Smooth muscle cell (in vitro differentiated cells): ENCODE measurements around the gene HIVEP2. TPM values are rescaled to one million over a fixed set of nuclear protein-coding genes. Genes with fewer than 3 reads are reported as not detected.

ENCODE experiments used
- DNase-seq: peaks from one replicate; lab custom pipeline; 2025; ENCODE audit not compliant: unreplicated experiment; lab: John Stamatoyannopoulos, UW
- H2AFZ ChIP-seq: fragments of 200-600 bp; sonication (generic); 2 replicates; pipeline ENCODE4 v1.6.0; 2016; ENCODE audit warnings: antibody characterized with exemption, low read depth, mild to moderate bottlenecking
- H3F3A ChIP-seq: fragments of 200-600 bp; sonication (generic); 2 replicates; pipeline ENCODE4 v1.6.0; 2017; ENCODE audit warnings: antibody characterized with exemption, low read depth
- H3K27ac ChIP-seq: fragments of 200-600 bp; sonication (generic); 2 replicates; pipeline ENCODE4 v1.5.1; 2016; ENCODE audit warnings: low read depth, mild to moderate bottlenecking
- H3K27me3 ChIP-seq: fragments of 200-600 bp; sonication (generic); 2 replicates; pipeline ENCODE4 v1.6.1; 2016; ENCODE audit warnings: low read depth, mild to moderate bottlenecking
- H3K36me3 ChIP-seq: fragments of 200-600 bp; sonication (generic); 2 replicates; pipeline ENCODE4 v1.5.1; 2016; ENCODE audit warnings: low read depth
- H3K4me1 ChIP-seq: fragments of 200-600 bp; sonication (generic); 2 replicates; pipeline ENCODE4 v1.5.1; 2016; ENCODE audit warnings: low read depth
- H3K4me2 ChIP-seq: fragments of 200-600 bp; sonication (generic); 2 replicates; pipeline ENCODE4 v1.6.0; 2016; ENCODE audit warnings: mild to moderate bottlenecking
- H3K4me3 ChIP-seq: fragments of 200-600 bp; sonication (generic); 2 replicates; pipeline ENCODE4 v1.5.1; 2016; ENCODE audit warnings: mild to moderate bottlenecking
- H3K79me2 ChIP-seq: fragments of 200-600 bp; sonication (generic); 2 replicates; pipeline ENCODE4 v1.6.0; 2016; ENCODE audit warnings: low read depth, mild to moderate bottlenecking
- H3K9ac ChIP-seq: fragments of 200-600 bp; sonication (generic); 2 replicates; pipeline ENCODE4 v1.6.0; 2016; ENCODE audit warnings: low read depth
- H3K9me3 ChIP-seq: fragments of 200-600 bp; sonication (generic); replicated peaks from 2 replicates; pipeline ENCODE4 v1.5.1; 2016; ENCODE audit warnings: low read depth
- H4K20me1 ChIP-seq: fragments of 200-600 bp; sonication (generic); 2 replicates; pipeline ENCODE4 v1.6.0; 2016; ENCODE audit warnings: low read depth
- CTCF ChIP-seq: fragments of 200-600 bp; sonication (generic); IDR thresholded peaks from 2 replicates; pipeline ENCODE4 v1.5.1; 2017; ENCODE audit warnings: borderline replicate concordance, mild to moderate bottlenecking, antibody characterized with exemption; ENCODE audit not compliant: insufficient read depth, poor library complexity, severe bottlenecking
- WGBS: methylation state at CpG from one replicate; pipeline ENCODE4 v1.1.7; 2016; ENCODE audit warnings: low lambda C conversion rate; 5-methylcytosine and 5-hydroxymethylcytosine counted together
- polyA plus RNA-seq: library from polyadenylated mRNA; unstranded; fragments of >200 nt; fragmentation: Nextera tagmentation; extraction: Ambion mirVana; gene quantifications from 2 replicates; pipeline ENCODE4 v1.2.1, GENCODE V29; 2016
- total RNA-seq: library from RNA; depleted of rRNA; stranded (reverse); fragments of >200 nt; gene quantifications from 2 replicates; pipeline ENCODE4 v1.2.3, GENCODE V29; 2014

The HIVEP2 gene
- total and polyA plus RNA-seq, 2 experiments from 2014 or later: 3.2 to 12.5 TPM

GRCh38 chr6:142926177-142926493, 18.8 kb downstream of the HIVEP2 start:
- TF ChIP-seq CTCF: no peak
- H3K4me3 ChIP-seq: peak overlapping the region; percentile 87
- H3K4me1 ChIP-seq: peaks cover 10% of the 10 kb centered on the region
- 74% methylated on average over 2 of the region's 2 CpGs for WGBS
- peak overlapping the region; percentile 100 for H3K4me2 ChIP-seq
- DNase-seq: no peak
- peaks cover 46% of the 10 kb centered on the region for H3K79me2 ChIP-seq
- H2AFZ ChIP-seq: peak overlapping the region; percentile 51
- peaks cover 46% of the 10 kb centered on the region for H4K20me1 ChIP-seq
- H3K27me3 ChIP-seq: no peaks in the 10 kb centered on the region
- H3F3A ChIP-seq: no peaks in the 10 kb centered on the region
- no peaks in the 10 kb centered on the region for H3K36me3 ChIP-seq
- H3K9ac ChIP-seq: peak overlapping the region; percentile 82
- H3K9me3 ChIP-seq: no peaks in the 10 kb centered on the region
- H3K27ac ChIP-seq: peak overlapping the region; percentile 56

DNA sequence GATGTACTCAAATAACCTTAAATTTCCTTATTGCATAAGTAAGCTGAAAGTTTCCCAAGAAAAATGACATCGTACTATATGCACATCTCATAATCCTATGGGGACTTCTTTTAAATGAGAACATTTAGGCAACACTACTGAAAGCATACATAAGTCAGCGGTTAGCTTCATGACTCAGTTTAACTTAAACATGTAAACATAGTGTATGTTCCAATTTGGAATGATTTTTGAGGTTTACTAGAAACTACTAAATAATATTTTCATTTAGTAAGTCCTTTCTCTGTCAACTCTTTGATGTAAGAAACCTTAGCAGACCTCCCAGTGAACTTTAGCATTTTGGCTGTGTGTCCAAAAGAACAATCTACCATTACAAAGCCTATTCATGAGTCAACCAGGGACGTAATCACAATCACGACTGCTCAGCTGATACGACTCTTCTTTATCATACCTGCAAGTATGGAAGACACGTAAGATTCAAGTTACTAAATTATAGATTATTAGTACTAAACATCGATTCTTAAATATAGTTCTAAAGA, 19.3 kb downstream of the HIVEP2 start:
- no peak for DNase-seq
- Histone ChIP-seq H3K9ac (no peak overlapping the region), H3K9me3 (no peaks in the 10 kb centered on the region), H4K20me1 (peaks cover 44% of the 10 kb centered on the region), H3K79me2 (peaks cover 45% of the 10 kb centered on the region), H3F3A (no peaks in the 10 kb centered on the region), H3K4me2 (no peak overlapping the region), H3K4me3 (no peak overlapping the region), H3K27ac (no peak overlapping the region), H2AFZ (no peak overlapping the region), H3K36me3 (no peaks in the 10 kb centered on the region), H3K4me1 (peaks cover 10% of the 10 kb centered on the region), H3K27me3 (no peaks in the 10 kb centered on the region)
- 84% methylated on average over 7 of the region's 7 CpGs for WGBS
- no peak for TF ChIP-seq CTCF

DNA sequence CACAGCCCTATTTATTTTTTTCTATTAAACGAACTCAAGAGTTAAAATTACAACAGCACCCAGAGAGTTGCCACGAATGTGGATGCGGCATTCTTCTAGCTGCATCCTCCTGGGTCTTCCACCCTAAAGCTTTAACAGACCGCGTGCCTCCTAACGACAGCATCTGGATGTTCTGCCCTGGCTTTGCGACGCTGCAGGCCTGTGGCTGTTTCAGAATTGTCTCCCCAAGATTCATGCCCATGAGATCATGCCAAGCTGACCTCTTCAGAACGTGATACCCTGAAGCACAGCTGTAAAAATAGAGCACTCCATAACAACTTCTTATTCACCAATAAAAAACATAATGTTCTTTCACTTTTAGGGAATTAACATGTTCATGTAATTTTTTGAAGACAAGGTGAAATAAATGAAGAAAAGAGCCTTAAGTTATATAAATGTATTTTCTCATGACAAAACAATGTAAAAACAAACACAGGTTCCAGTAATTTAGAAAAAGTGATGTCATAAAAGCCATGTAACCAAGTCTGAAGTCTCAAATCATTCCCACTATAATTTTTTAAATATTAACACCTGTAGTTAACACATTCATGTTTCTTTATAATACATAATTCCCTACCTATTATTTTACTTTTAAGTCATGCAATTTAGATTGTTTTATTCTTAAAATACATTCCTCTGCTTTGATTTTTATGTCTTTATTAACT, 26.5 kb downstream of the HIVEP2 start:
- Histone ChIP-seq H4K20me1 (peaks cover 36% of the 10 kb centered on the region), H3K9me3 (no peaks in the 10 kb centered on the region), H3K27me3 (no peaks in the 10 kb centered on the region), H3F3A (no peaks in the 10 kb centered on the region), H3K36me3 (no peaks in the 10 kb centered on the region), H3K79me2 (peaks cover 19% of the 10 kb centered on the region), H3K4me1 (no peaks in the 10 kb centered on the region), H2AFZ (no peak overlapping the region), H3K9ac (no peak overlapping the region), H3K4me3 (no peak overlapping the region), H3K4me2 (no peak overlapping the region), H3K27ac (no peak overlapping the region)
- TF ChIP-seq CTCF: no peak
- DNase-seq: no peak
- 93% methylated on average over 9 of the region's 9 CpGs for WGBS

GRCh38 chr6:142916881-142917280, 28.1 kb downstream of the HIVEP2 start:
- no peaks in the 10 kb centered on the region for H3K27me3 ChIP-seq
- TF ChIP-seq CTCF: no peak
- WGBS: 93% methylated on average over 1 of the region's 1 CpG
- peaks cover 34% of the 10 kb centered on the region for H4K20me1 ChIP-seq
- H2AFZ ChIP-seq: no peak overlapping the region
- no peaks in the 10 kb centered on the region for H3F3A ChIP-seq
- H3K4me3 ChIP-seq: no peak overlapping the region
- H3K9me3 ChIP-seq: no peaks in the 10 kb centered on the region
- H3K4me1 ChIP-seq: no peaks in the 10 kb centered on the region
- DNase-seq: no peak
- no peak overlapping the region for H3K27ac ChIP-seq
- H3K4me2 ChIP-seq: no peak overlapping the region
- peaks cover 21% of the 10 kb centered on the region for H3K79me2 ChIP-seq
- no peaks in the 10 kb centered on the region for H3K36me3 ChIP-seq
- no peak overlapping the region for H3K9ac ChIP-seq
